ENCODE measurements around the gene ALDOB.

DNA sequence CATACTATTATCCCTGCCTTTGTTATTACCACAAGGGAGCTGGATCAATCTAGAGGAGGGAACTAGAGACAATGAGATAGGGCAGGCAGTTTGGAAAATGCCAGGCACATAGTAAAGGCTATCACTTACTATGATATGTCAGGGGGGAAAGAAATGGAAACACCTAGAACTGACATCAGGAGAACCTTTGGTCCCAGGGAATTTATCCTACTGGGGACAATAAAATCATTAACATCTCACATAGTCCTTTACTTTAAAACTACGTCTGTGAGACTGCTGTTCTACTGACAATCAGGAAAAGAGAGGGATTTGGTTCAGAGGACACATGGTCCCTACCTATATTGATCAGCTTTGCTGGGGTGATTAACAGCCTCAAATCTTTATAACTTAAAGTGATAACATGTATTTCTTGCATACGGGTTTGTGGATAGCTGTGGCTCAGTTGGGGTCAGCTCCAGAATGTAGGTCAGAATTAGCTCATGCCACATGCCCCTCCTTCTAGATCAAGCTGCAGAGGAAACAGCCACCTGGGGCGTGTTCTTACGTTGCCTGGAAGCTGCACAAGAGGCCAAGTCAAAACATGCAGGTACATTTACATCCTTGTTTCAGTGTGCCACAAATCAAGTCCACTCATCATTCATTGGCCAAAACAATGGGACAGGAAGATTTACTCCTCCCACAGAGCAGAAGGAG is 43.9 kb upstream of the ALDOB start:
- no peak for TF ChIP-seq CTCF (IDR thresholded peaks at IDR 0.05 in 4 of 5, conservative IDR thresholded peaks at IDR 0.05 in 1 of 5)
- TF ChIP-seq POLR2A (IDR thresholded peaks at IDR 0.05): no peak

Data from gastrocnemius medialis (tissue), 4 donors.